Erythroblast (primary cell): ENCODE data around the gene P2RX1.

ENCODE experiments used
- GATA1 ChIP-seq: IDR thresholded peaks from 2 replicates; pipeline ENCODE4 v1.6.1; 2011; ENCODE audit warnings: low read depth, mild to moderate bottlenecking, control low read depth, low read length, moderate library complexity
- POLR2A ChIP-seq: IDR thresholded peaks from 2 replicates; pipeline ENCODE4 v1.6.1; 2011; ENCODE audit warnings: mild to moderate bottlenecking, low read length

DNA sequence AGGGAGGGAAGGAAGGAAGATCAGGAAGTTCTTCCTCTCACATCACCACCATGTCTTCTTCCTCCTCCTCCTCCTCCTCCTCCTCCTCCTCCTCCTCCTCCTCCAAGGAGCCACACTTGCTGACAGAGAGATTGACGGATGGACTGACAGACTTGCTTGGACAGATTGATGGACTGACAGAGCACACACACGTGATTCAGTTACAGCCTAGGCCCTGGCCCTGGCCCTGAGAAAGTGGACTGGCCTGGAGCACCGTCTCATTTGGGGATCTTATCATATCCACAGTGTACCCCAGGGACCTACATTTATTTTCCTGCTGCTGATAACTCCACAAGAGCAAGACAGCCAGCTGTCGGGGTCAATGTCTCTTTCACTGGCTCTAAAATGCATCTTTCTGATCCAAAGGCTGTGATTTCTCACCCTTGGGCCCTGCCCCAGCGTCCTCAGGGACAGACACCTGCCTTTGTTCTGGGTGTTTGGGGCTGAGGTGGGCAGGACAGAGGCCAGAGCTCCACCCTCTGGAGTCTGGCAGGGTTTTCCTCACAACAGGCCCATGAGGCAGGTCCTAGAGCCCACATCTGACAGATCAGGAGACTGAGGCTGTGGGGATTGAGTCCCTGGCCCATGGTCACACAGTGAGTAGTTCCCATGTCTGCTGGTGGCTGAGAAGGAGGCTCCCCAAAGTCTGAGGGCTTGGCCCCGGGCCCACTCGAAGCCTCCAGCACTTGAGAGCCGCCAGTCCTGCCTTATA, 2.3 kb upstream of the P2RX1 start:
- TF ChIP-seq POLR2A (no peak), GATA1 (no peak)
